NCI-H345 (cell line): ENCODE results near the gene BCAP31.

Experiments used
- DNase-seq: peaks from one replicate; lab custom pipeline; 2025; lab: John Stamatoyannopoulos, UW

Gene BCAP31

GRCh38 chrX:153673428-153674218 is 50.6 kb downstream of the BCAP31 start, which contains the start of gene PNCK:
Gene PNCK (minus strand): TSS chrX:153673813. CDS start chrX:153673076, 737 bp downstream.
- no peak for DNase-seq

- no peak for DNase-seq
Measured at GRCh38 chrX:153672531-153673427, 51.4 kb downstream of the BCAP31 start.

- DNase-seq = no peak
Measured at GRCh38 chrX:153671589-153672530, 52.3 kb downstream of the BCAP31 start.

- DNase-seq = no peak
Measured at GRCh38 chrX:153670748-153671588, 53.2 kb downstream of the BCAP31 start.

GRCh38 chrX:153669901-153670731 is 54.1 kb downstream of the BCAP31 start:
- no peak for DNase-seq

- DNase-seq = no peak
Measured at GRCh38 chrX:153669174-153669890, 54.9 kb downstream of the BCAP31 start.

GRCh38 chrX:153668423-153669173 is 55.6 kb downstream of the BCAP31 start:
- no peak for DNase-seq

- peak; percentile 72 for DNase-seq
Measured at GRCh38 chrX:153667956-153668396, 56.2 kb downstream of the BCAP31 start.

GRCh38 chrX:153667281-153667955 is 56.8 kb downstream of the BCAP31 start:
- no peak for DNase-seq

GRCh38 chrX:153665726-153666306 is 58.4 kb downstream of the BCAP31 start:
- no peak for DNase-seq

- no peak for DNase-seq
Measured at GRCh38 chrX:153662266-153662665, 61.9 kb downstream of the BCAP31 start.

GRCh38 chrX:153659268-153659667 is 64.9 kb downstream of the BCAP31 start:
- no peak for DNase-seq

GRCh38 chrX:153657161-153657560 is 67.0 kb downstream of the BCAP31 start:
- no peak for DNase-seq

- DNase-seq = no peak
Measured at GRCh38 chrX:153653556-153653955, 70.6 kb downstream of the BCAP31 start.

- DNase-seq = no peak
Measured at GRCh38 chrX:153651540-153652079, 72.6 kb downstream of the BCAP31 start.

GRCh38 chrX:153650959-153651358 is 73.2 kb downstream of the BCAP31 start:
- DNase-seq = no peak
